OCI-LY1 (cell line): Measurements from ENCODE around the gene FAM234B.

Source experiments
- H2AFZ ChIP-seq: fragments of 200-600 bp; sonication (generic), shearing (Covaris generic); 2 replicates; pipeline ENCODE4 v1.6.0; 2014; ENCODE audit warnings: antibody characterized with exemption, mild to moderate bottlenecking, low read length
- H3F3A ChIP-seq: fragments of 200-600 bp; sonication (generic), shearing (Covaris generic); 2 replicates; pipeline ENCODE4 v1.6.0; 2014; ENCODE audit warnings: mild to moderate bottlenecking, antibody characterized with exemption, low read length, moderate library complexity; ENCODE audit not compliant: insufficient read depth
- H3K27ac ChIP-seq: fragments of 200-600 bp; sonication (generic); 2 replicates; pipeline ENCODE4 v1.5.1; 2014; ENCODE audit warnings: low read length, mixed run types, mild to moderate bottlenecking, low read depth; ENCODE audit not compliant: poor library complexity, severe bottlenecking
- H3K27me3 ChIP-seq: fragments of 200-600 bp; sonication (generic); 2 replicates; pipeline ENCODE4 v1.6.0; 2014; ENCODE audit warnings: antibody characterized with exemption, mild to moderate bottlenecking, low read length, moderate library complexity; ENCODE audit not compliant: insufficient read depth
- H3K36me3 ChIP-seq: fragments of 200-600 bp; sonication (generic); 2 replicates; pipeline ENCODE4 v1.6.1; 2014; ENCODE audit warnings: mild to moderate bottlenecking, antibody characterized with exemption, low read length, moderate library complexity, mixed read lengths; ENCODE audit not compliant: insufficient read depth
- H3K4me1 ChIP-seq: fragments of 200-600 bp; sonication (generic); 2 replicates; pipeline ENCODE4 v1.5.1; 2014; ENCODE audit warnings: mild to moderate bottlenecking, low read length, moderate library complexity; ENCODE audit not compliant: insufficient read depth, severe bottlenecking
- H3K4me2 ChIP-seq: fragments of 200-600 bp; sonication (generic), shearing (Covaris generic); 2 replicates; pipeline ENCODE4 v1.6.1; 2014; ENCODE audit warnings: low read length
- H3K4me3 ChIP-seq: fragments of 200-600 bp; sonication (generic); 2 replicates; pipeline ENCODE4 v1.5.1; 2014; ENCODE audit warnings: low read length, low read depth, mild to moderate bottlenecking, mixed read lengths; ENCODE audit not compliant: poor library complexity, severe bottlenecking
- H3K79me2 ChIP-seq: fragments of 200-600 bp; shearing (Covaris generic); 2 replicates; pipeline ENCODE4 v1.6.1; 2016; ENCODE audit warnings: mixed run types, low read length, mixed read lengths; ENCODE audit not compliant: insufficient read depth
- H3K9ac ChIP-seq: fragments of 200-600 bp; sonication (generic), shearing (Covaris generic); 2 replicates; pipeline ENCODE4 v1.6.1; 2014; ENCODE audit warnings: mild to moderate bottlenecking, low read length, mixed read lengths
- H3K9me2 ChIP-seq: fragments of 200-600 bp; sonication (generic), shearing (Covaris generic); 2 replicates; pipeline ENCODE4 v1.6.1; 2014; ENCODE audit warnings: low read depth, mild to moderate bottlenecking, low read length, mixed read lengths
- H3K9me3 ChIP-seq: fragments of 200-600 bp; shearing (Covaris generic); 2 replicates; pipeline ENCODE4 v1.6.1; 2014; ENCODE audit warnings: low read length, mixed read lengths
- H4K20me1 ChIP-seq: fragments of 200-600 bp; sonication (generic), shearing (Covaris generic); 2 replicates; pipeline ENCODE4 v1.6.0; 2016; ENCODE audit warnings: mild to moderate bottlenecking, low read length; ENCODE audit not compliant: insufficient read depth
- CTCF ChIP-seq: fragments of 200-600 bp; sonication (generic), shearing (Covaris generic); IDR thresholded peaks from 2 replicates; pipeline ENCODE4 v1.5.1; 2017; ENCODE audit warnings: mild to moderate bottlenecking, antibody characterized with exemption, low read length, moderate library complexity, mixed read lengths
- EZH2 ChIP-seq: fragments of 200-600 bp; sonication (generic), shearing (Covaris generic); IDR thresholded peaks from 2 replicates; pipeline ENCODE4 v1.8.0; 2017; ENCODE audit warnings: borderline replicate concordance, mixed run types, mild to moderate bottlenecking, antibody characterized with exemption, low read length, moderate library complexity, mixed read lengths

The FAM234B gene

GRCh38 chr12:13103391-13104033 lies 59.3 kb downstream of the FAM234B start, which contains the start of gene GSG1:
TSS of gene GSG1 (minus strand) at chr12:13103667. CDS start at chr12:13103512, 155 bp downstream.
- H3K4me3 ChIP-seq, result no peak within 1 kb of the TSS

GRCh38 chr12:13104409-13104808 lies 60.2 kb downstream of the FAM234B start:
- Histone ChIP-seq H3K9me2 (no peaks in the 10 kb centered on the region), H4K20me1 (no peaks in the 10 kb centered on the region), H3K4me2 (no peak overlapping the region), H3K27me3 (no peaks in the 10 kb centered on the region), H3K9me3 (peaks cover 4% of the 10 kb centered on the region; the same call in 1 of the 2 replicates), H3F3A (no peaks in the 10 kb centered on the region), H3K9ac (no peak overlapping the region), H3K36me3 (no peaks in the 10 kb centered on the region), H3K4me1 (peaks cover 22% of the 10 kb centered on the region), H3K4me3 (no peak overlapping the region), H3K79me2 (no peaks in the 10 kb centered on the region), H3K27ac (no peak overlapping the region), H2AFZ (no peak overlapping the region)
- TF ChIP-seq CTCF, result no peak
- no peak for TF ChIP-seq EZH2

More at GRCh38 chr12:13103391-13104033, 59.3 kb downstream of the FAM234B start, which contains the start of gene GSG1:
- Histone ChIP-seq H3K9me2 (no peaks in the 10 kb centered on the region), H3F3A (no peaks in the 10 kb centered on the region), H4K20me1 (no peaks in the 10 kb centered on the region), H3K9ac (no peak within 1 kb of the TSS), H3K36me3 (no peaks in the 10 kb centered on the region), H3K79me2 (no peaks in the 10 kb centered on the region), H2AFZ (no peak within 1 kb of the TSS), H3K4me1 (peaks cover 31% of the 10 kb centered on the region), H3K27ac (no peak within 1 kb of the TSS), H3K9me3 (peaks cover 4% of the 10 kb centered on the region; the same call in 1 of the 2 replicates), H3K4me2 (no peak within 1 kb of the TSS), H3K27me3 (no peaks in the 10 kb centered on the region)
- TF ChIP-seq CTCF, result no peak
- no peak for TF ChIP-seq EZH2

GRCh38 chr12:13105781-13106180 lies 61.6 kb downstream of the FAM234B start:
- no peaks in the 10 kb centered on the region for H3F3A ChIP-seq
- peaks cover 9% of the 10 kb centered on the region for H3K4me1 ChIP-seq
- H2AFZ ChIP-seq, result no peak overlapping the region
- H3K4me3 ChIP-seq, result no peak overlapping the region
- H3K9ac ChIP-seq, result no peak overlapping the region
- H3K9me2 ChIP-seq, result no peaks in the 10 kb centered on the region
- no peak overlapping the region for H3K27ac ChIP-seq
- no peaks in the 10 kb centered on the region for H3K79me2 ChIP-seq
- no peak for TF ChIP-seq EZH2
- TF ChIP-seq CTCF, result no peak
- peaks cover 4% of the 10 kb centered on the region; the same call in 1 of the 2 replicates for H3K9me3 ChIP-seq
- no peaks in the 10 kb centered on the region for H3K27me3 ChIP-seq
- H3K36me3 ChIP-seq, result no peaks in the 10 kb centered on the region
- no peaks in the 10 kb centered on the region for H4K20me1 ChIP-seq
- no peak overlapping the region for H3K4me2 ChIP-seq
